ENCODE results near the gene CRY1.

The CRY1 gene

DNA sequence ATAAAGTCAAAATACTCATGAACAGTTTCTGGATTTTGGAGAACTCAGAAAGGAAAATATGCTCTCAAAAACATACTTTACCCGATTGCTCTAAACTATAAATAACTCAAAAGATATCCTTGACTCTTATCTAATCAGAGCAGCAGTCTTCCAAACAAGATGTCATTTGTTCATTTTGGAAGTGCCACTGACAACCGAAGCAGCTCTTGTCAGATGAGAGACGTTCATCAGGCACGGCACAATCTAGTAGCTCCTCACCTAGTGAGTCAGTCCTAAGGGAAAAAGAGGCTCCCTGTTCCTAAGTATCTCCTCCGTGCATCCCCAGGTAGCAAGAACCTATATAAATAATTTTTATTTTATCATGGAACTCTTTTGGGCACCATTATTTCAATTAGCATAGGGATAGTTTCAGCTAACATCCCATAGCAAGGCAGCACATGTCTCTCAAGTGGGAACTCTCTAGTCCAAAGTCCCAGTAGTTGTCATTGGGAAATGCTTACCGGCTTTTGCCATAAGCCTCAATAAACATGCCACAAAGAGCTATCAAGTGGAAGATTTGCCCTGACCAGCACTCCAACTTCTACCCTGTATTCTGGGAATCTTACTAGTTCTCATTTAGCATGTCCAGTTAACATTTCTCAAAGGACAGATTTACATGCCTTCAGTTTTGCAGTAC lies 151.7 kb downstream of the CRY1 start:
- no peak overlapping the region for H3K27ac Mint-ChIP-seq

More for the DNA sequence above, 151.7 kb downstream of the CRY1 start:
- Mint-ChIP-seq H3K36me3 (peaks cover 0 to 2% of the 10 kb centered on the region in 2 donors), H3K4me3 (no peak overlapping the region), H3K27me3 (peaks cover 36 to 46% of the 10 kb centered on the region in 2 donors), H3K4me1 (no peaks in the 10 kb centered on the region), H3K9me3 (peaks cover 0 to 2% of the 10 kb centered on the region in 2 donors)
- ATAC-seq (replicated peaks) (no peak), DNase-seq (no peak)
